Globus pallidus (tissue), 1 donor: Measurements from ENCODE around the gene TBL1XR1.
A peak's percentile ranks its signal among the peaks of the same experiment; 100 is the strongest.

Experiments used
- DNase-seq: peaks from one replicate; pipeline ENCODE4 v3.0.0-alpha.2; 2015; ENCODE audit warnings: low spot score

Gene TBL1XR1

DNA sequence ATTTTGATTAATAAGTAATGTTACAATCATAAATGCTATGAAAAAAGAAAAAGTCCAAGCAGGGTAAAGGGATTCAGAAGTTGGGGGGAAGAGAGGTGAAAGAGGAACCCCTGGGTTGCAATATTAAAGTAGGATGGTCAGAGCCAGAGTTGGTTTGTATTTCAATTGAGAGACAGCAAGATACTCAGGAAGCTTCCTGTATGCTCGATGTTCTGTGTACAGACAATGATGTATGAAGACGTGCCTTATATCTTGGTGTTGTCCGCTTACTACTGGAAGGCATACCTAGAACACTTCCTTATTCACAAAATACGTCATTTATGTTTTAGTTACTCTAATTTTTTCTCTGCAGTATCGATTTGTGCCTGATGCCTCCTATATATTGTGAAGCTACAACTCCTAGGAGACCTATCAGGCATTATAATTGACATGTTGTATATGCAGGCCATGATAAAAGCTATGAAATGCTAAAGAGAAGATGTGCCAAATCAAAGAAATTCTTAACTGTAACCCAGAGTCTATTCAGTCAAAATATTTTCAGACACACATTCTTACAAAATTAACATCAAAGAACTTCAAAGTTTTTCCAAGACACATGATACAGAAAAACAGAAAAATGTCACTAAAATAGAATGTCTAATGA, 87.5 kb downstream of the TBL1XR1 start:
- no peak for DNase-seq

DNA sequence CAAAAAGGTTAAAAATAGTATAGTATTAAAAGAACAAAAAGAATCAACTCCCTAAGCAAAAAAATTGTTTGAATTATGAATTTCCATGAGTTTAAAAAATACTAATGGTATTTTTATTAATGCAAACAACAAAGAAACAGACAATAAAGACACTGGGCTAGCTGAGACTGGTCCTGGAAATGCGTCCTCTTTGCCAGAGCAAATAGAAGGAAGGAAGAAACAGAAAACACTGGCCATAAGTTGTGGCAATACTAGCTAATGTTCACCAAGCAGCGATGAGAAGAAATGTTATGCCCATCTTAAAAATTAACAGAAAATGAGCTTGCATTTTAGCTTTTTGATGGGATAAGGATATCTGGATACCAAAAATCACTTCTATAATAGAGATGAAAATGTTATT, 88.6 kb downstream of the TBL1XR1 start:
- no peak for DNase-seq

DNA sequence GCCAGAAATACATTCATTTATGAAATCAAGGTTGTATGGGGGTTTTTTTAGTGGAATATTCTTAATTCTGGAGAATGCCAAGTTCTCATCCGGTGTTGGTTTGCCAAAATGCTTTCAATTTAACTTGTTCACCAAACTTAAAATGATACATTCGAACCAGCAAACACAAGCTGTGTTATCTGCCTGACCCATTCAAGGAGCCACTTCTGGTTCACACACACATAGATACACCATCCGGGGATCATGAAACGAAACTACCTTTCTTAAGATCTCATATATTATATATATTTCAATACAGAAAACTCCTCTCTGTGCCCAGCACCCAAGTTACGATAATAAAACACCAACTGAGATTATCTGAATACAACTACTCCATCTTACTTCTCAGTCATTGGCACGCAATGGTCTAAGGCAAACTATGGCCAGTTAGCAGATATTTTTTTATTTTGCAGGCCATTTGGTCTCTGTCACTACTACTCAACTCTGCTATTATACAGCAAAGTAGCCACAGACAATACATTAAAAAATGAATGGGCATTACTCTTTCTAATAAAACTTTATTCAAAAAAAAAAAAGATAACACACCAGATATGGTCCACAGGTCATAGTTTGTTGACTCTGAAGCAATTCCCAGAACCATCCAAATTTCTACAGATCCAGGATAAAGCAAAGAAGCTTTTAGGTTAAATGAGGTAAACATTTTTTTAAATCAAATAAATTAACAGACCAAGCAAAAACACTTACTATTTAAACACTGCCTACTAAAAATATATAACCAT, 89.6 kb downstream of the TBL1XR1 start:
- DNase-seq: no peak

DNA sequence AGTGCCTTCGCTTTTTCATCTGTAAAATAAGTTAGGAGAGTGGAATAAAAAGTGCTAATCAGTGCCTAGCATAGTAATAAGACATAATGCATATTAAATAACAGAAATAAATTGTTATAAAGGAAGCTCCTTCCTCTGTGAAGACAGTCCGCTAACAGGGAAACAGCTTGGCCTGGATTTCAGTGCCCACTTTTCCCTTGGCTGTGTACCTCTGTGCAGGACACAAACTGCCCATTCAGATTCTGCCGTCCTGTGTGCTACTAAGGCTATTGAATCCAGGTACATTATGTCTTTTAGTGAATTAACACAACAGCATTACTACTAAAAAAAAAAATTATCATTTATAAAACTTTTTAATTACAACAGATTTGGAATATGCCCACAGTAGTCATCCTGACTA, 90.7 kb downstream of the TBL1XR1 start:
- no peak for DNase-seq

DNA sequence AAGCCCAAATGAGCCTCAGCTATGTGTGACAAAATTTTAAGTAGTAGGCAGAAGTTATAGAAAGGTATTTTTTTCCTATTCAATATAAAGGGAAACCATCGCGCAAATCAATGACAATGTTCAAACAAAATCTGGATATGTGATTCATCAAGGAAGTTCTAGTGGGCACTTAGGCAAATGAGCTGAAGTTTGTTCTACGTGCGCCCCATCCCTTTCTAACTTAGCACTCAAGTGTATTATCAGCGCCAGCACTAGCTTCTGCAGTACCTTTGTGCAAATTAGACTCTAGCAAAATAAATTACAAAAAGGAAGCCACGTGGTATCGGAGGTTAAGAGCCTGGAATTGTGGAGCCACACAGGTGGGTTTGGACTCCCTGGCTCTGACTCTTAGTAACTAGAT, 91.1 kb downstream of the TBL1XR1 start:
- DNase-seq: no peak

DNA sequence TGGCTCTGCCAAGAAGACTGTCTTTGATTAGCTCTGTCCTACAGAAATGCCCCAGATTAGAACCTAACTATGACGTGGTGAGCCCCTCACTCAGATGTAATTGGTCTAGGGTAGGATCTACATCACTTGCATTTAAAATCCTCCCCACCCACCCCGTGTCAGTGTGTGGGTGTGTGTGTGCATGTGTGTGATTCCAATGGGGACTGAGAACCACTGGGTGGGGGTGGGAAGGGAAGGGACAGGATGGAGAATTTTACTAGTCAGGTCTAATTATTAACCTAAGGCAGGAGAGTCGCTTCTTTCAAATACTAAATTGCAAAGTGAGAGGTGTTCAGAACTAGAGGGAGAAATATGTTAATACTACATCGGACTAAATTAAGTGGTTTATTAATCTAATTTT, 91.7 kb downstream of the TBL1XR1 start:
- DNase-seq: no peak

DNA sequence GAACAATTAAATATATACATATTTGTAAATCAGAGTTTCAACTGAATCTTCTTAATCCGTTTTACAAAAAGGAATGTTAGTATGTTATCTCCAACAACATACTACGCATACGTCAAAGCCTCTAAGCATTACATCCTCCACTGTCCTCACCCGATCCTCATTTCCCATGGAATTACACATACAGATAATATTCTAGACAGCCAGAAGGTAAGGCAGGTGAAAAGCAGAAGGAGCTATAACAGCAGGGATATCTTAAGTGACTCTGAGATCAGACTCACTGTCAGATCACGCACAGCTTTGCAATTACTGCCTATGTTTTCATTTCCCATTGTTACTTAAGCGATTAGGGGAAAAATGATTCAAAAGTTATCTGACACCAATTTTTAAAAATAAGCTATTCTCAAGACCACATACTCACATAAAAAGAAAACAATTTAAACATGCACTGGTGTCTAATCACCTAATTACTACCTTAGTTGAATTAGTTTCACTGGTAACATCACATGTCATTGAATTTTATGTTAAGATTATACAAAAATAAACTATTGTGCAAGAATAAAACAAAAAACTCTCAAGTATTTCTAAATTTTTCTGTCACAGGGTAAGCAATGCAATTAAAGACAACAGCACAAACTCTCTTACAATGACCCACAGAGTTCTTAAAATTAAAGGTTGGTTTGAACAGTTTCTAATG, 92.8 kb downstream of the TBL1XR1 start:
- no peak for DNase-seq

DNA sequence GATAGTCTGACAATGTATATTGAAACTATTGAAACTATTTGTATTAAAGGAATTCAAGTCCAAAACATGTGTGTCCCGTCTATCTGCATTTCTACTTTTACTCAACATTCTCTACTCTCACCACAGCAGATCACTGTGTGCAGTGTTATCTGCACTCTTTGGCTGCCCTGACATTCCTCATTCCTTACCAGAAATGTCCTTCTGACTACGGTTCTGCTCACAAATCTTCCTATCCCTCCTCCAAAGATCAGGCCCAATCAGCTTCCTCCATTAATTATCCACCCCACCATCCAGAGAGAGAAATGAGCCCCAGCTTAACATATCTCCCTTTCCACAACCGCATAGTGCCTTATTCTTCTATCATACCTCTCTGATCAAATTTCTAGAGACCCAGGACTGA, 94.7 kb downstream of the TBL1XR1 start:
- DNase-seq: no peak

DNA sequence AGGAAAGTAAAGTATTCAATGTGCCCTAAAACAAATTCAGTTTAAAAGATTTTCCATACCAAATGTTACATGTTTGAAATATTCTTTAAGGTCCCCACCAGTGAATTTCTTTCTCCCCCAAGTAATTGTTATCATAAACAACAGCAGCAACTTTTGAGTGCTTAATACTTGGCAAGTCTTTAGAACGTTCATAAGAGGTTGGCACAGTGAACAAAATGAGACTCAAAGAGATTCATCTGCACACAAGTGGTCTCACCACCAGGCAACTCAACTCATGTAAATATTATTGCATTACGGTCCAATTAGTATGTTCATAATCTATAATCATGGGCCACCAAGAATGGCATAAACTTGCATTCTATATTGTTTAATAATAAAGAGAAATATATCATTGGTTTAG, 98.7 kb downstream of the TBL1XR1 start:
- DNase-seq: no peak

DNA sequence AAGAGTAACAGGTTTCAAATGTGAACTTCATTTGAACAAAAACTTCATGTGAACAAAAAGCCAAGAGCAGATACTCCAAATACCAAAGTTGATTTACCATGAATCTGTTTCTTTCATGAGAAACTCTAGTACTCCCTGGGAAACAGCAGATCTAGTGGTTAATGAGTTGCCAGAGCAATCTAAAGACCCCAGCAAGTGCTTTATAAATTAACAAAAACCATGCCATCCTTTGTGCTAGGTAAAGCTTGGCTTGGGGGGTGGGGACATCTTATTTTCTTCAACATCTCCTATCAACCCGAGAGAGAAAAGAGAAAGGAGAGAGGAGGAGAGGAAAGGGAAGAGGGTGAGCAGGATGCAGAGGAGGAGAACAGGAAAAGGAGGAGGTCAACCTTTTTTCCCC, 100.7 kb downstream of the TBL1XR1 start:
- no peak for DNase-seq

DNA sequence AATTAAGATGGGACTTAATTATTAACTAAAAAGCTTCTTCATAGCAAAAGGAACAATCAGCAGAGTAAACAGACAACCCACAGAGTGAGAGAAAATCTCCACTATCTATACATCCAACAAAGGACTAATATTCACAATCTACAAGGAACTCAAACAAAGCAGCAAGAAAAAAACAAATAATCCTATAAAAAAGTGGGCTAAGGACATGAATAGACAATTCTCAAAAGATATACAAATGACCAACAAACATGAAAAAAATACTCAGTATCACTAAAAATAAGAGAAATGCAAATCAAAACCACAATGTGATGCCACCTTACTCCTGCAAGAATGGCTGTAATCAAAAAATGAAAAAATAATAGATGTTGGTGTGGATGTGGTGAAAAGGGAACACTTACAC, 103.3 kb downstream of the TBL1XR1 start:
- DNase-seq: no peak

DNA sequence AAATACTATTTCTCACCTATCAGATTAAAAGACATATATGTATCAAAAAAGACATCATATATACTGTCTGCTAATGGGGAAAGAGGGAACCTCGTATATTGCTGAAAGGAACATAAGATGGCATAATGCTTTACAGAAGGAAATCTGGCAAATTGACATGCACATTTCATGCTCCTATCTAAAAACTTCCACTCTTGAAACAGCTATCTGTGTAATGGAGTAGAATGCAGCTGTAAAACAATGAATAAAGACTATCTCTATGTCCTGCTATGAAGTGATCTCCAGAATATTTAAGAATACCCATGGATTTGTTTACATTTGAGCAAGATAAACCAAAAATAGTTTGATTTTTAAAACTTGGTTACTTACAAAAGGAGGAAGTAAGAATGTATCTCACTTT, 107.4 kb downstream of the TBL1XR1 start:
- peak; percentile 46 for DNase-seq

DNA sequence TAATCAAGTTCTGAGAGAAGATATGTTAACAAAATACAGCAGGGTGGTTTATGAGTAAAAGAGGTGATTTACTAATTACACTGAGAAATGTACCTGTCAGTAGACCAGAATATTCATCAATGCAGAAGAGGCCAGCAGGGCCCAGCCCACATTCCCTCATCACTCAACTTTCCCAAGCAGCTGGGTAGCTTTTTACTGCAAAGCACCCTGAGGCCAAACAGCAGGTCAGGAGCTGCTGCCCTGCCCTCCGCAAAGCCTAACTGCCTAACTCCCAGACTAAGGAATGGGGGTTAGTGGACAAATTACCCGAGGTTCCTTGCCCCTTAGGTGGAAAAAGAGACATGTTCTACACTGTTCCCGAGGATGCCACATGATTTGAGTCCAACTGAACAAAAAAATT, 108.2 kb downstream of the TBL1XR1 start:
- no peak for DNase-seq

DNA sequence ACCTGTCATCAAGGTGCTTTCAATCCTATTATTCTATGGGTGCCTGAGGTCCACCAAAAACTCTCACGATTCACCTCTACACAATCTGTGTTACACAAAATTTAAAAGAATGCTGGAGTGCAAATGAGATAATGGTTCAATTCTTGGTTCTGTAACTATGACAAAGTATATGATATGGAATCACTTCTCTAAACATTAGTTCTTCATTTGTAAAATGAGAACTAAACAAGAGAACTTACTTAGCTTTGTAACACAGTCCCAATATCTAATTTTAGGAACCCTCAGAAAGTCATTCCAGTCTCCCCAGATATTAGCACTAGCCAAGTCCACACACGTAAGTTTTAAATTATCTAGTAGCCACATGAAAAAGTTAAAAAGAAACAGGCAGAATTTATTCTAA, 111.5 kb downstream of the TBL1XR1 start:
- no peak for DNase-seq

DNA sequence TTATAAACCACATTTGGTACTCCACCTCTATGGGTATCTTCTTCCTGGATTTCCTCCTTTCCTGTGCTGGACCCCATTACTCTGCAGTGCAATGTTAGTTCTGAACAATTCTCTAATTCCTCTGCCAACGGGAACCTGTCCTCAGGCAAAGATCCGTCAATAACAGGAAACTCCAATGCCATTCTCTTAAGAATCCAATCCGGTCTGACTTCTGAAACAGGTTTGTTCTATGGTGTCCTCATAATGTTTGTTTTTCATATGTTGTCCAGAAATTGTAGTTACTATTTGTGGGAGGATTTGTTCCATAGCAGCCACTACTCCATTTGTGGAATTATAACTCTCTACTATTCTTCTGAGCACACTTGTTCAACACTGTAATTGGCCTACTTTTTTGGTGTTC, 112.7 kb downstream of the TBL1XR1 start:
- DNase-seq: no peak

DNA sequence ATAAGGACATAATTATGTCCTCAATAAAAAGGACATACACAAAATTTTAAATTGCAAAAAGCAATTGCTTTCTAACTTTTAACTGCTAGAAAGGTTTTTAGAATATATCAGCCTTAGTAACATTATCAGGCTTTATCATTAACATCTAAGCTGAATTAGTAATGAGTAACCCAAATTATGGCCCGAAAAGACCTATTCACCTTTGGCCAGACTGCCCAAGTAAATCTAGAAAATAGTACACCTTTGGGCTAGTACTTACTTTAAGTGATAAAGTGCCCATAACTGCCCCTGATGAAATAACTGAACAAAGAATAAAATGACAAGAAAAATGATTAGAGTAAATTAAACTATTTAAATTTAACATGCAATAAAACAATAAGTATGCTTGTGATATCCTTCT, 117.2 kb downstream of the TBL1XR1 start:
- no peak for DNase-seq

DNA sequence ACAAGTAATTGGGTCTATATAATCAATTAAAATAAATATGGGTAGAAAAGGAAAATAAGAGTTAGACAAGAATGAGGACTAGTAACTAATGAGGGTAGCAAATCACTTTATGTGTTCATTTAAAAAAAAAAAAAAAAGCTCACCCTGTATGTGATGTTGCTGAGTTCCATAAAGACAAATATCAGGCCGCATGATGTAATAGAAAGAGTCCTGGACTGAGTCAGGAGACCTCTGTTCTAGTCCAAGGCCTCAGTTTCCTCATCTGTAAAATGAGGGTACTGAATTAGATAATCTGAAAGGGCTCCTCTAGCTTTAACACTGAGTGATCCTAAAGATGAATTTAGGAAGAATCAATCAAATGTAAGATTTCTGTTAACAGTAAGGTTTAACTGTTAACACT, 117.6 kb downstream of the TBL1XR1 start:
- no peak for DNase-seq

DNA sequence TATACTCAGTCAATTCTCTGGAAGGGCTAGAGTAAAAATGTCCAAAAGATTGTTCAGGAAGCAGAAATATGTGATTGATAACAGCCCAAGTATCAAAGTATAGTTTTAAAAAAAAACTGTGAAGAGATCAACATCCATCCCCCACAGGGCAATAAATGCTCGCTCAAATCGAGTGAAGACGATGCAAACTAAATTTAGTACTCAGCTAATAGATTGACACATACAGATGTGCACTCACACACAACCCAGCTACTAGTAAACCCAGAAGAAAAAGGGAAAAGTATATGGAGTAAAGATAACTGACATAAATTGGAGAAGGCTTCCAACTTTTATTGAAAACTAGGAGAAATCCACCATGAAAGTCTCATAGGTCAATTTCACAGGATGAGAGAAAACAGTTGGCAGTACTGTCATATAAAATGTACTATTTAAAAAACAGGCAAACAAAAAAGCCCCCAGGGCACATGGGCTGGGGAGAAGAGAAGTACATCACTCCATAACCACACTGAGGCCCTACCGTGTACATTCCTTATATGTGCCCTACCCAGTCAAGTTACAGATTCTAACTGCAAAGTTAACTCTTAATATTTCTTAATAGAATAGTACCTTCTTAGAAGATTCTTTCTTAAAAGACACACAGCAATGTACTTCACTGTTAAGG, 125.7 kb downstream of the TBL1XR1 start:
- no peak for DNase-seq

DNA sequence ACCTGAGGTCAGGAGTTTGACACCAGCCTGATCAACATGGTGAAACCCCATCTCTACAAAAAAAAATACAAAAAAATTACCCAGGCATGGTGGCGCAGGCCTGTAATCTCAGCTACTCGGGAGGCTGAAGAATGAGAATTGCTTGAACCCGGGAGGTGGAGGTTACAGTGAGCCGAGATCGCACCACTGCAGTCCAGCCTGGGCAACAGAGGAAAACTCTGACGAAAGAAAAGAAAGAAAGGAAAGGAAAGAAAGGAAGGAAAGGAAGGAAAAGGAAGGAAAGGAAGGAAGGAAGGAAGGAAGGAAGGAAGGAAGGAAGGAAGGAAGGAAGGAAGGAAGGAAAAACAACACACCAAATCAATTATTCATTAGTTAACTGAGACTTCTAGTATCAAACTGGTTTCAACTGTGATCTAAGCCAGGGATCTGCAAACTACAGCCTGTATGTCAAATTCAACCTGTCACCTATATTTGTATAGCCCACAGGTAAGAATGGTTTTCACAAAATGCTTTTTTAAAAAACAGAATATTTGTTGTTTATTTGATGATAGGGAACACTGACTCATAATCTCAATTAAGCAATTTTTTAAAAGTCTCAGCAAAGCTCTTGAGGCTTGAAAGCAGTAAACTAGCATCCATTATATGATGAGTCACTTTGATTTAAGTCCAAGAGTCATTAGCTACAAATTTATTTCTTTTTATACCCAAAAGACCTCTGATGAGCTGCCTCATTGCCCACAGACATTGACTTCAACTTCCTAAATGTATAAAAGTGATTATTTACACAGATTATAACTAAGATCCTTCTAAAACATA, 127.6 kb downstream of the TBL1XR1 start:
- no peak for DNase-seq

DNA sequence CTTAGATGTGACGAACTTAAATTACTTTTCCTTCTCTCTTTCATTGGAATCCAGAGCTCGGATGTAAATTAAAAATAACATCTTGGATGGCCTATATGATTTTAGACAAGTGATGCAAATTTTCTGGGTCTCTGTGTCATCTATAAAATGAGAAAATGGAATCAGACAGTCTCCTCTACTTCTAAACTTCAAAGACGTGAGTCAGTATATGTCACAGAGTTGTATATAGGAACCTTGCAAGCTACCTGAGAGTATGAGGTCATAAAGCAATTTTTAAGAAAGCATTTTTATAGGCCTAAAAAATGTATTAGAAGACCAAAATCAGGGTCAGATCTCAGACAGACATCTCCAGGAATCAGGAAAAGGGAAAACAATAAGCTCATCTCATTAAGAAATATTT, 128.3 kb downstream of the TBL1XR1 start:
- no peak for DNase-seq

DNA sequence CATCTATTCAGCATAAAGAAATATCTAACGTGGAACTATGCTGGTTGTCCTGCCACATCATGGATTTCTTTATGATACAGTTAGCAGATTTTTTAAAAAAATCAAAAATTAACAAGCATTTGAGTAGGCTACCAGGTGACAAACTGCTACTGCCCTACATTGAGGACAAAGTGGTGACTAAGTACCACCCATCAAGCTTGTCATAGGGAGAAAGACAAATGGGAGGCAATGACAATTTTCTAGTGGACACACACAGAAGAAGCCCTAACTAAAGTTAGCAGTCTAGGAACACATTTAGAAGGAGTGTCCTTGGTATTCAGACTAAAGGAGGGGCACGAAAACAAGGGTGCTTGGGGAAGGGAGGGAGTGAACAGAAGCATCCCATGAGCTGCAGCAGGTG, 131.2 kb downstream of the TBL1XR1 start:
- no peak for DNase-seq
